ENCODE results near the gene QRICH1. TPM values are rescaled to one million over a fixed set of nuclear protein-coding genes. Genes with fewer than 3 reads are reported as not detected.

The QRICH1 gene
- total RNA-seq, 1 donor from 2014 or later, result 39.2 TPM

DNA sequence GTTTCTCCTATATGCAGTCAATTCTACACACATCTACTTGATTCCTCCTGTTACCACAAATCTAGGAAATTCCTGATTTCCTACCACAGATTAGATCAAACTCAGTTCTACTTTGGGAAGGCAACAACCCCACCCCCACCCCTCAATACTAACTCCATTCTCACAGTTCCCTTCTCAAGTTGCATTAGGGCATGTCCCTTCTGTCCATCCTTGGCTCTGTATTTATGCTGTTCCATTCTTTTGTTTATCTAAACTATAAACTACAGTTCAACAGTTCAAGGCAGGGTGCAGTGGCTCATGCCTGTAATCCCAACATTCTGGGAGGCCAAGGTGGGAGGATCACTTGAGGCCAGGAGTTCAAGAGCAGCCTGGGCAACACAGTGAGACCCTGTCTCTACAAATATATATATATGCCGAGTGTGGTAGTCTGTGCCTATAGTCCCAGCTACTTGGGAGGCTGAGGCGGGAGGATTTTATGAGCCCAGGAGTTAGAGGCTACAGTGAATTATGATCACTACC is 39.5 kb downstream of the QRICH1 start:
- TF ChIP-seq, protein P1, sequence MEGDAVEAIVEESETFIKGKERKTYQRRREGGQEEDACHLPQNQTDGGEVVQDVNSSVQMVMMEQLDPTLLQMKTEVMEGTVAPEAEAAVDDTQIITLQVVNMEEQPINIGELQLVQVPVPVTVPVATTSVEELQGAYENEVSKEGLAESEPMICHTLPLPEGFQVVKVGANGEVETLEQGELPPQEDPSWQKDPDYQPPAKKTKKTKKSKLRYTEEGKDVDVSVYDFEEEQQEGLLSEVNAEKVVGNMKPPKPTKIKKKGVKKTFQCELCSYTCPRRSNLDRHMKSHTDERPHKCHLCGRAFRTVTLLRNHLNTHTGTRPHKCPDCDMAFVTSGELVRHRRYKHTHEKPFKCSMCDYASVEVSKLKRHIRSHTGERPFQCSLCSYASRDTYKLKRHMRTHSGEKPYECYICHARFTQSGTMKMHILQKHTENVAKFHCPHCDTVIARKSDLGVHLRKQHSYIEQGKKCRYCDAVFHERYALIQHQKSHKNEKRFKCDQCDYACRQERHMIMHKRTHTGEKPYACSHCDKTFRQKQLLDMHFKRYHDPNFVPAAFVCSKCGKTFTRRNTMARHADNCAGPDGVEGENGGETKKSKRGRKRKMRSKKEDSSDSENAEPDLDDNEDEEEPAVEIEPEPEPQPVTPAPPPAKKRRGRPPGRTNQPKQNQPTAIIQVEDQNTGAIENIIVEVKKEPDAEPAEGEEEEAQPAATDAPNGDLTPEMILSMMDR (IDR thresholded peaks at IDR 0.05; ENCODE audit: insufficient read depth, low read length, severe bottlenecking), result no peak
- no peak for DNase-seq (ENCODE audit: low read depth)
- Histone ChIP-seq H3K4me3 (ENCODE audit: low read depth, low read length) (no peak overlapping the region), H3K36me3 (ENCODE audit: control insufficient read depth, insufficient read depth, low read length) (peaks cover 17% of the 10 kb centered on the region), H3K27me3 (ENCODE audit: control insufficient read depth, insufficient read depth, low read length) (no peaks in the 10 kb centered on the region)
- no peak for FAIRE-seq

GRCh38 chr3:49053543-49053942 is 40.3 kb downstream of the QRICH1 start:
- Histone ChIP-seq H3K36me3 (ENCODE audit: control insufficient read depth, insufficient read depth, low read length) (peaks cover 17% of the 10 kb centered on the region), H3K27me3 (ENCODE audit: control insufficient read depth, insufficient read depth, low read length) (no peaks in the 10 kb centered on the region), H3K4me3 (ENCODE audit: low read depth, low read length) (no peak overlapping the region)
- TF ChIP-seq, protein P1 (IDR thresholded peaks at IDR 0.05; ENCODE audit: insufficient read depth, low read length, severe bottlenecking), result no peak
- DNase-seq (ENCODE audit: low read depth), result no peak
- FAIRE-seq, result no peak

GRCh38 chr3:49035281-49035680 is 58.6 kb downstream of the QRICH1 start:
- no peak for FAIRE-seq
- TF ChIP-seq, protein P1 (IDR thresholded peaks at IDR 0.05; ENCODE audit: insufficient read depth, low read length, severe bottlenecking), result no peak
- no peak for DNase-seq (ENCODE audit: low read depth)
- no peak overlapping the region for H3K4me3 ChIP-seq (ENCODE audit: low read depth, low read length)
- peaks cover 23% of the 10 kb centered on the region for H3K36me3 ChIP-seq (ENCODE audit: control insufficient read depth, insufficient read depth, low read length)
- no peaks in the 10 kb centered on the region for H3K27me3 ChIP-seq (ENCODE audit: control insufficient read depth, insufficient read depth, low read length)

DNA sequence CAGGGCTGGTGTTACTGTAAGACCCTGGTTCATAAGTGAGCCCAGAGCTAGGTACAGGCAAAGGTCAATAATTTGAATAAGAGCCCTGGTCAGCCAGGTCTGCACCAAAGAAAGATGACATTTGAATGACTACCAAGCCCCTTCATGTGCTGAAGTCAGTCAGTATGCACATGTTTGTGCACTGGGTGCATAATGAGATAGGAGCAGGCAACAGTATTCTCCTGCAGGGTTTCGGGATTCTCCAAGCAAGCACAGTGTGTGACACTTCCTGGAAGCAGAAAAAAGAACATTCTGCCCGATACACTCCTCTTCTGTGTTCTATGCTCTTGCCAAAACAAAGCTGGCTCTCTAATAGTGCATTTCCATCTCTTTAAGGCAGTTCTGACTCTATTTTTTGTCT is 59.2 kb downstream of the QRICH1 start:
- Histone ChIP-seq H3K36me3 (ENCODE audit: control insufficient read depth, insufficient read depth, low read length) (peaks cover 23% of the 10 kb centered on the region), H3K27me3 (ENCODE audit: control insufficient read depth, insufficient read depth, low read length) (no peaks in the 10 kb centered on the region), H3K4me3 (ENCODE audit: low read depth, low read length) (no peak overlapping the region)
- FAIRE-seq (no peak), DNase-seq (ENCODE audit: low read depth) (no peak)
- TF ChIP-seq, protein P1 (IDR thresholded peaks at IDR 0.05; ENCODE audit: insufficient read depth, low read length, severe bottlenecking), result no peak

- TF ChIP-seq, protein P1 (IDR thresholded peaks at IDR 0.05; ENCODE audit: insufficient read depth, low read length, severe bottlenecking), result no peak
- FAIRE-seq (no peak), DNase-seq (ENCODE audit: low read depth) (no peak)
- Histone ChIP-seq H3K27me3 (ENCODE audit: control insufficient read depth, insufficient read depth, low read length) (no peaks in the 10 kb centered on the region), H3K4me3 (ENCODE audit: low read depth, low read length) (no peak overlapping the region), H3K36me3 (ENCODE audit: control insufficient read depth, insufficient read depth, low read length) (peaks cover 26% of the 10 kb centered on the region)
Measured at GRCh38 chr3:49032646-49033304, 61.1 kb downstream of the QRICH1 start.

- Histone ChIP-seq H3K27me3 (ENCODE audit: control insufficient read depth, insufficient read depth, low read length) (no peaks in the 10 kb centered on the region), H3K4me3 (ENCODE audit: low read depth, low read length) (no peak overlapping the region), H3K36me3 (ENCODE audit: control insufficient read depth, insufficient read depth, low read length) (peaks cover 43% of the 10 kb centered on the region)
- TF ChIP-seq, protein P1 (IDR thresholded peaks at IDR 0.05; ENCODE audit: insufficient read depth, low read length, severe bottlenecking), result no peak
- FAIRE-seq, result no peak
- no peak for DNase-seq (ENCODE audit: low read depth)
Measured at GRCh38 chr3:49030321-49030720, 63.5 kb downstream of the QRICH1 start.
